Fibroblast of the aortic adventitia (primary cell): Measurements from ENCODE around the gene ARHGAP40. TPM values are rescaled to one million over a fixed set of nuclear protein-coding genes. Genes with fewer than 3 reads are reported as not detected.

Source experiments
- DNase-seq: peaks from one replicate; pipeline ENCODE4 v3.0.0-alpha.2; 2010; ENCODE audit warnings: low read depth
- H3K4me3 ChIP-seq: 2 replicates; pipeline ENCODE4 v1.5.1; 2011; ENCODE audit warnings: low read depth, mild to moderate bottlenecking, control low read depth, low read length, moderate library complexity
- total RNA-seq: library from RNA; depleted of rRNA; stranded (reverse); fragments of >200 nt; gene quantifications from 2 replicates; pipeline ENCODE4 v1.2.3, GENCODE V29; 2012; ENCODE audit warnings: low replicate concordance
- TF ChIP-seq, protein P1 (sequence below): IDR thresholded peaks from 2 replicates; pipeline ENCODE4 v1.5.1; 2011; ENCODE audit warnings: mild to moderate bottlenecking, low read length, control low read depth, inconsistent platforms; ENCODE audit not compliant: insufficient read depth

Gene ARHGAP40
- total RNA-seq, 1 donor, result not detected

DNA sequence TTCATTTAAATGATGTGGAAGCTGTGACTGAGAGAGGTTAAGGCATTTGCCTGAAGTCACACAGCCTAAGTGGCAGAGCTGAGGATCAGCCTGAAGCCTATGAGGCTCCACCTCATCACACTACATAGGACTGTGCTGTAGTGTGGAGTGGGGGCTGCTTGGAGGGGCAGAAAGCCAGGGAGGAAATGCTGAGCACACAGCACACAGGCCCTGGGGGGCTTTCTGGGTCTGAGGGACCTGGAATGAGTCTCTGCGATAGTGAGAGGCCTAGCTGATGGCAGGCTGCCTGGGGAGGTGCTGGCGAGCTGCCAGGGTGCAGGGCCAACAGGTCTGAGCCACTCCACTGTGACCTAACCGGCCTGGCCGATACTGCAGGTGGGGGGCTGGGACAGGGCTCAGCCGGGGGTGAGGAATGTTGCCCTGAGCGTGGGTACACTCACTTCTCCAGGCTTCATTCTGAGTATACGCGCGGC is 2.2 kb upstream of the ARHGAP40 start:
- H3K4me3 ChIP-seq, result no peak overlapping the region
- TF ChIP-seq, protein P1, sequence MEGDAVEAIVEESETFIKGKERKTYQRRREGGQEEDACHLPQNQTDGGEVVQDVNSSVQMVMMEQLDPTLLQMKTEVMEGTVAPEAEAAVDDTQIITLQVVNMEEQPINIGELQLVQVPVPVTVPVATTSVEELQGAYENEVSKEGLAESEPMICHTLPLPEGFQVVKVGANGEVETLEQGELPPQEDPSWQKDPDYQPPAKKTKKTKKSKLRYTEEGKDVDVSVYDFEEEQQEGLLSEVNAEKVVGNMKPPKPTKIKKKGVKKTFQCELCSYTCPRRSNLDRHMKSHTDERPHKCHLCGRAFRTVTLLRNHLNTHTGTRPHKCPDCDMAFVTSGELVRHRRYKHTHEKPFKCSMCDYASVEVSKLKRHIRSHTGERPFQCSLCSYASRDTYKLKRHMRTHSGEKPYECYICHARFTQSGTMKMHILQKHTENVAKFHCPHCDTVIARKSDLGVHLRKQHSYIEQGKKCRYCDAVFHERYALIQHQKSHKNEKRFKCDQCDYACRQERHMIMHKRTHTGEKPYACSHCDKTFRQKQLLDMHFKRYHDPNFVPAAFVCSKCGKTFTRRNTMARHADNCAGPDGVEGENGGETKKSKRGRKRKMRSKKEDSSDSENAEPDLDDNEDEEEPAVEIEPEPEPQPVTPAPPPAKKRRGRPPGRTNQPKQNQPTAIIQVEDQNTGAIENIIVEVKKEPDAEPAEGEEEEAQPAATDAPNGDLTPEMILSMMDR, result no peak
- DNase-seq, result peak; percentile 20

DNA sequence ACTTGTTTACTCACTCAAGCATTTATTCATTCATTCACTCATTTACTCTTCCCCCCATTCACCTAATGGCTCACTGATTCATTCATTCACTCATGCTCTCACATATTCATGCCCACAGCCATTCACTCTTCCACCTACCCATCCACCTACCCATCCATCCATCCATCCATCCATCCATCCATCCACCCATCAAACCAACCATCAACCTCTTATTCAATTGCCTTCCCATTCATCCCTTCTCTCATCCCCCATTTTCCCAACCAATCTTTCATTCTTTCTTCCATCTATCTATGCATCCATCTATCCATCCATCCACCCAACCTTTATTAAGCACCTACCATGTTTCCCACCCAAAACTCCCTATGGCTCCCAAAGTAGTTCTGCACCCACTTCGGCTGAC is 1.6 kb upstream of the ARHGAP40 start:
- TF ChIP-seq, protein P1, result no peak
- no peak overlapping the region for H3K4me3 ChIP-seq
- no peak for DNase-seq

DNA sequence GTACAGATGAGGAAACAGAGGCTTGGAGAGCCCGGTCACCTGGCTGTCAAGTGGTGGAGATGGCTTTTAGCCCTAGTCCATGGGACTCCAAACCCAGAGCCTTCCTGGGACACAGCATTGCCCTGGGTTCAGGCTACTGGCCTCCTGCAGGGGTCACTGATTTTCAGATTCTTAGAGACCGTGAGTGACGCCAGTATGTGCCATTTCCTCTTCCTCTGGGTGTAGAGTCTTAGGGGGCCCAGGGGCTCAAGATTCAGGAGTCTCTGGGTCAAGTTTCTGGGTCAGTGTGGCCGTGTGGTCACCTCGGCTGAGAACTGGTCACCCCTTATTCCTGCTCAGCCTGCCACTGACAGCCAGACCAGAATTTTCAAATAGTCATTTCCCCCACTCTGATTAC is 574 bp downstream of the ARHGAP40 start:
- TF ChIP-seq, protein P1, result no peak
- H3K4me3 ChIP-seq, result no peak overlapping the region
- no peak for DNase-seq

DNA sequence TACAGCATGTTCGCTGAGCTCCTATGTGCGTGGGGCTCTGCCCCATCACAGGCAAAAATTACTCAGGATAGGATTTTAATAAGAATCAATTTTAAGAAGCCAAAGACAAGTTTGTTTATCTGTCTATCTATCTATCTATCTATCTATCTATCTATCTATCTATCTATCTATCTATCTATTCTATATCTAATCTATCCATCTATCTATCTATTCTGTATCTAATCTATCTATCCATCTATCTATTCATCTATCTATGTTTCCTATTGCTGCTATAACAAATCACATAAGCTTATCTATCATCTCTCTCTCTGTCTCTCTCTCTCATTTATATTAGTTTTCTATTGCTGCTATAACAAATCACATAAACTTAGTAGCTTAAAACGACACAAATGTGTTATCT is 1.7 kb downstream of the ARHGAP40 start:
- no peak overlapping the region for H3K4me3 ChIP-seq
- DNase-seq, result no peak
- TF ChIP-seq, protein P1, result no peak

DNA sequence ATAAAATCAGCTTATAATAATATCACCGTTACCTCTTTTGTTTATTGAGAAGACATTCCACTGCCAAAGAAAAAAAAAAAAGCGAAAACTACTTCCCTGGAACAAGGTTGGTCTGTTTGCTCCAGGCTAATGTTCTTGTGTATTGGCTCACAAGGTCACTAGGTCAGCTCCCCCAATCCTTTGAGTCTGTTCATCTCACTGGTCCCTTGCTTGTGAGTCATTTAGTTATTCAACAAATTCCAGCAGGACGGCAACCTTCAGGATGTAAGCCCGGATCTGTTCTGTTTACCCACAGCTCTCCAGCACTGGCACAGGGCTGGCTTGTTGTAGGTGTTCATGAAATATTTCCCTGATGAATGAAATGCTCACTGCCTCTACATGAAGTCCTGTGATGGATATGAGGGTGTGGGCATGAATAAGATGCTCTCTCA is 3.3 kb downstream of the ARHGAP40 start:
- TF ChIP-seq, protein P1, result no peak
- H3K4me3 ChIP-seq, result no peak overlapping the region
- no peak for DNase-seq

DNA sequence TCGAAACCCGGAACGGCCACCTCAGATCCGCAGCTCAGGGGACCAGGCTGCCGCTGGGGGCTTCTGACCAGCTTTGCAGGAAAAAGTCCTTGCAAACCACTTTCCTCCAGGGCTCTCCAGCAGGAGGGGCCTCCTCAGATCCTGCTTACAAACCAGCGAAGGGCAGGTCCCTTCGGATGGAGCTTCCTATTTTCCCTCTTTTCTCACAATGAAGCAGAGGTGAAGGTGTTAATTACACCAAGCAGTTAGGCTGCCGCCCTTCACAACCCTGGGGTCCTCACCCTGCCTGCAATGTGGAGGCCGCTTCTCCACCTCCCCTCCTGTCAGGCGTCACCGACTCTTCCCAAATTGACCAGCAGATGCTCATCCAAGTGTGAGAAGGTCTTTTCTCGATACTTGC is 5.7 kb downstream of the ARHGAP40 start:
- TF ChIP-seq, protein P1, result no peak
- DNase-seq, result no peak
- H3K4me3 ChIP-seq, result no peak overlapping the region

DNA sequence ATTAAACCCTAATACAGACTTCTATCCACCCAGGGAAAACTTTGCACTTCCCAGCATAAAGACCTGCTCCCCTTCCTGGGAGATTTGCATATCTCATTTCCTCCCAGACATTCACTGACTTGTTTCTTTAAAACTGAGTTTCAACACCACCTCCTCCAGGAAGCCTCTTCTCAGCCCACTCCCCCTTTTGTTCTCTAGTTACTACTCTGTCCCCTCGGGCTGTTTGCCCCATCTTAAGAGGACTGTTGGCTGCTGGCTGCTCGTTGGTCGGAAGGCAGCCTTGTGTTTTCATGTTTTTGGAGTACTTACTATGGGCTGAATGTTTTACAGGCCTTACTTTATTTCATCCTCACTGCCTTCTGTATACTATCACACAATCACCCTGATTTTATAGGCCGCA is 6.6 kb downstream of the ARHGAP40 start:
- DNase-seq, result no peak
- no peak overlapping the region for H3K4me3 ChIP-seq
- TF ChIP-seq, protein P1, result no peak
